GM23338 (cell line): Measurements from ENCODE around the gene SRPK2. TPM values are rescaled to one million over a fixed set of nuclear protein-coding genes. Genes with fewer than 3 reads are reported as not detected.

Source experiments
- ATAC-seq: fragments of 200-7000 bp; cut with Tn5 transposase; 3 replicates; pipeline ENCODE4 v1.9.1; 2020
- DNase-seq: peaks from one replicate; pipeline ENCODE4 v3.0.0-alpha.2; 2015; ENCODE audit warnings: low spot score
- H2AFZ ChIP-seq: fragments of 200-600 bp; sonication (generic); 2 replicates; pipeline ENCODE4 v1.8.0; 2016; ENCODE audit warnings: antibody characterized with exemption, mild to moderate bottlenecking, moderate library complexity
- H3F3A ChIP-seq: fragments of 200-600 bp; sonication (generic); replicated peaks from 2 replicates; pipeline ENCODE4 v1.8.0; 2017; ENCODE audit warnings: antibody characterized with exemption, mixed run types, low read depth
- H3K27ac ChIP-seq: fragments of 200-600 bp; sonication (generic); 2 replicates; pipeline ENCODE4 v1.6.1; 2016; ENCODE audit warnings: low read depth
- H3K27me3 ChIP-seq: fragments of 200-600 bp; sonication (generic); 2 replicates; pipeline ENCODE4 v1.8.0; 2016; ENCODE audit warnings: mild to moderate bottlenecking, mixed run types, moderate library complexity; ENCODE audit not compliant: insufficient read depth
- H3K36me3 ChIP-seq: fragments of 200-600 bp; sonication (generic); 2 replicates; pipeline ENCODE4 v1.8.0; 2016; ENCODE audit warnings: mild to moderate bottlenecking; ENCODE audit not compliant: insufficient read depth
- H3K4me1 ChIP-seq: fragments of 200-600 bp; sonication (generic); 2 replicates; pipeline ENCODE4 v1.8.0; 2016; ENCODE audit warnings: mild to moderate bottlenecking, moderate library complexity; ENCODE audit not compliant: insufficient read depth
- H3K4me2 ChIP-seq: fragments of 200-600 bp; sonication (generic); 2 replicates; pipeline ENCODE4 v1.7.1; 2017; ENCODE audit warnings: mixed run types
- H3K4me3 ChIP-seq: fragments of 200-600 bp; sonication (generic); 2 replicates; pipeline ENCODE4 v1.6.1; 2016; ENCODE audit warnings: mixed run types
- H3K79me2 ChIP-seq: fragments of 200-600 bp; sonication (generic); replicated peaks from 2 replicates; pipeline ENCODE4 v1.8.0; 2017; ENCODE audit warnings: mild to moderate bottlenecking; ENCODE audit not compliant: insufficient read depth
- H3K9me2 ChIP-seq: fragments of 200-600 bp; sonication (generic); 2 replicates; pipeline ENCODE4 v1.8.0; 2017; ENCODE audit not compliant: insufficient read depth
- H4K20me1 ChIP-seq: fragments of 200-600 bp; sonication (generic); replicated peaks from 2 replicates; pipeline ENCODE4 v1.8.0; 2017; ENCODE audit warnings: mild to moderate bottlenecking; ENCODE audit not compliant: insufficient read depth
- H3K27ac Mint-ChIP-seq: 2 replicates; pipeline ENCODE4 v1.8.0; 2020; ENCODE audit warnings: inconsistent platforms, mild to moderate bottlenecking, moderate library complexity, mixed read lengths
- H3K27me3 Mint-ChIP-seq: 3 replicates; pipeline ENCODE4 v1.8.0; 2022; ENCODE audit warnings: low read depth, mild to moderate bottlenecking, moderate library complexity, mixed read lengths, inconsistent platforms; ENCODE audit not compliant: insufficient read depth, poor library complexity
- H3K36me3 Mint-ChIP-seq: 3 replicates; pipeline ENCODE4 v1.8.0; 2021; ENCODE audit warnings: low read depth, mild to moderate bottlenecking, inconsistent platforms, moderate library complexity, mixed read lengths
- H3K4me1 Mint-ChIP-seq: 3 replicates; pipeline ENCODE4 v1.8.0; 2020; ENCODE audit warnings: mild to moderate bottlenecking, inconsistent platforms, mixed read lengths
- H3K4me3 Mint-ChIP-seq: 3 replicates; pipeline ENCODE4 v1.8.0; 2021; ENCODE audit warnings: moderate library complexity, mild to moderate bottlenecking, inconsistent platforms, mixed read lengths
- H3K9me3 Mint-ChIP-seq: 3 replicates; pipeline ENCODE4 v1.8.0; 2020; ENCODE audit warnings: moderate library complexity, mild to moderate bottlenecking, inconsistent platforms, mixed read lengths
- CREB1 ChIP-seq: fragments of 250-450 bp; sonication (Bioruptor Pico); IDR thresholded peaks from 2 replicates; pipeline ENCODE4 v1.5.0; 2020; ENCODE audit warnings: low read depth, mild to moderate bottlenecking, moderate library complexity
- CTCF ChIP-seq, 2 experiments: fragments of 200-600 bp in 1 of 2; sonication (generic) in 1 of 2; conservative IDR thresholded peaks; 2 replicates each; pipeline versions ENCODE4 v1.5.1 to v1.6.1; 2016 to 2017; ENCODE audit warnings: antibody characterized with exemption in 2 of 2, low read depth in 2 of 2, mild to moderate bottlenecking in 2 of 2, moderate library complexity in 1 of 2
- ETS1 ChIP-seq: IDR thresholded peaks from 2 replicates; pipeline ENCODE4 v1.6.1; 2016; ENCODE audit warnings: antibody characterized with exemption
- EZH2 ChIP-seq: fragments of 200-600 bp; sonication (generic); IDR thresholded peaks from one replicate; pipeline ENCODE4 v1.8.0; 2017; ENCODE audit warnings: antibody characterized with exemption, mild to moderate bottlenecking, low read depth; ENCODE audit not compliant: unreplicated experiment
- EZH2phosphoT487 ChIP-seq: fragments of 200-600 bp; sonication (generic); IDR thresholded peaks from one replicate; pipeline ENCODE4 v1.8.1; 2018; ENCODE audit warnings: antibody characterized with exemption; ENCODE audit not compliant: unreplicated experiment
- JUNB ChIP-seq: IDR thresholded peaks from one replicate; pipeline ENCODE4 v1.6.1; 2016; ENCODE audit warnings: antibody characterized with exemption; ENCODE audit not compliant: unreplicated experiment
- NANOG ChIP-seq: IDR thresholded peaks from 2 replicates; pipeline ENCODE4 v1.6.1; 2016; ENCODE audit warnings: antibody characterized with exemption, borderline replicate concordance
- POLR2AphosphoS5 ChIP-seq: IDR thresholded peaks from 2 replicates; pipeline ENCODE4 v1.6.1; 2016; ENCODE audit warnings: antibody characterized with exemption, low read depth
- REST ChIP-seq: IDR thresholded peaks from one replicate; pipeline ENCODE4 v1.6.1; 2018; ENCODE audit warnings: antibody characterized with exemption; ENCODE audit not compliant: unreplicated experiment
- STAT1 ChIP-seq: IDR thresholded peaks from one replicate; pipeline ENCODE4 v1.6.1; 2016; ENCODE audit warnings: antibody characterized with exemption; ENCODE audit not compliant: unreplicated experiment
- ZNF331 ChIP-seq: fragments of 250-450 bp; sonication (Bioruptor Pico); IDR thresholded peaks from 2 replicates; pipeline ENCODE4 v1.5.0; 2020; ENCODE audit warnings: low read depth, mild to moderate bottlenecking, moderate library complexity
- ZNF462 ChIP-seq: fragments of 250-450 bp; sonication (Bioruptor Pico); IDR thresholded peaks from 2 replicates; pipeline ENCODE4 v1.5.0; 2020; ENCODE audit warnings: mild to moderate bottlenecking, moderate library complexity
- polyA plus RNA-seq: library from polyadenylated mRNA; unstranded; fragments of >200 nt; fragmentation: Nextera tagmentation; extraction: Ambion mirVana; gene quantifications from 2 replicates; pipeline ENCODE4 v1.2.1, GENCODE V29; 2016
- total RNA-seq: library from RNA; depleted of rRNA; stranded (reverse); fragments of >200 nt; shearing (Covaris generic); gene quantifications from 2 replicates; pipeline ENCODE4 v1.2.3, GENCODE V29; 2014

SRPK2 gene
- total and polyA plus RNA-seq, 2 experiments from 2014 or later: 66.3 to 91.5 TPM

GRCh38 chr7:105096306-105096705, 292.4 kb downstream of the SRPK2 start:
- H3K79me2 ChIP-seq: no peaks in the 10 kb centered on the region
- peaks cover 7% of the 10 kb centered on the region for H3K27me3 Mint-ChIP-seq
- no peaks in the 10 kb centered on the region for H3K27me3 ChIP-seq
- 0 out of 2 replicates have a peak, but pooled peaks cover 1% of the 10 kb centered on the region for H3K36me3 ChIP-seq
- no peak overlapping the region for H3K4me3 Mint-ChIP-seq
- H3K4me2 ChIP-seq: no peak overlapping the region
- H3K9me2 ChIP-seq: no peaks in the 10 kb centered on the region
- no peak overlapping the region for H3K4me3 ChIP-seq
- no peak for DNase-seq
- no peak overlapping the region for H3K27ac ChIP-seq
- no peak overlapping the region for H2AFZ ChIP-seq
- no peaks in the 10 kb centered on the region for H3F3A ChIP-seq
- H3K9me3 Mint-ChIP-seq: no peaks in the 10 kb centered on the region
- TF ChIP-seq EZH2phosphoT487 (no peak), ETS1 (no peak), STAT1 (no peak), EZH2 (no peak), REST (no peak), CREB1 (CRISPR knock-in tag) (no peak), POLR2AphosphoS5 (no peak), CTCF (conservative IDR thresholded peaks at IDR 0.05; ENCODE audit: low read depth in 2 of 2) (no peak), JUNB (no peak), NANOG (no peak), ZNF331 (CRISPR knock-in tag) (no peak), ZNF462 (CRISPR knock-in tag) (no peak)
- 0 out of 2 replicates have a peak, but pooled peaks cover 6% of the 10 kb centered on the region for H4K20me1 ChIP-seq
- H3K4me1 Mint-ChIP-seq: no peaks in the 10 kb centered on the region
- ATAC-seq: no peak
- H3K4me1 ChIP-seq: no peaks in the 10 kb centered on the region
- H3K36me3 Mint-ChIP-seq: peaks cover 15% of the 10 kb centered on the region; the same call in 2 of the 3 replicates
- no peak overlapping the region for H3K27ac Mint-ChIP-seq
